A673 (cell line): ENCODE measurements around the gene ATP11C. TPM values are rescaled to one million over a fixed set of nuclear protein-coding genes. Genes with fewer than 3 reads are reported as not detected.

Experiments
- BruUV-seq: library from RNA; stranded (reverse); fragments of 400-500 nt; replicated peaks from 2 replicates; lab custom pipeline; 2021; lab: Mats Ljungman, UMichigan
- CTCF ChIA-PET: fragments of 300-600 bp; sonication (Branson Sonifier 250); formaldehyde crosslinking; loops from one replicate; lab custom pipeline; 2022; ENCODE audit warnings: antibody characterized with exemption; lab: Charles Lee
- POLR2A ChIA-PET: fragments of 300-600 bp; sonication (Branson Sonifier 250); formaldehyde crosslinking; loops from one replicate; lab custom pipeline; 2022; ENCODE audit warnings: antibody characterized with exemption; ENCODE audit not compliant: low non-redundant PET; lab: Charles Lee
- DNase-seq: peaks from one replicate; pipeline ENCODE4 v3.0.0-alpha.2; 2015; ENCODE audit warnings: low spot score
- H3K27ac ChIP-seq: fragments of 200-600 bp; sonication (generic); 2 replicates; pipeline ENCODE4 v1.5.1; 2016; ENCODE audit warnings: mixed run types, low read depth, mild to moderate bottlenecking, mixed read lengths, antibody characterized with exemption, low read length; ENCODE audit not compliant: poor library complexity, severe bottlenecking
- H3K27me3 ChIP-seq: fragments of 200-600 bp; sonication (generic); replicated peaks from 2 replicates; pipeline ENCODE4 v1.6.1; 2017; ENCODE audit warnings: mixed run types, low read depth, mild to moderate bottlenecking, mixed read lengths, antibody characterized with exemption, low read length; ENCODE audit not compliant: insufficient read depth, poor library complexity
- H3K36me3 ChIP-seq: fragments of 200-600 bp; sonication (generic); 2 replicates; pipeline ENCODE4 v1.6.1; 2016; ENCODE audit warnings: mixed run types, mild to moderate bottlenecking, mixed read lengths, antibody characterized with exemption, low read length; ENCODE audit not compliant: insufficient read depth, poor library complexity, severe bottlenecking
- H3K4me1 ChIP-seq: fragments of 200-600 bp; sonication (generic); 2 replicates; pipeline ENCODE4 v1.6.1; 2017; ENCODE audit warnings: mixed run types, mild to moderate bottlenecking, mixed read lengths, antibody characterized with exemption, low read length; ENCODE audit not compliant: insufficient read depth, poor library complexity, severe bottlenecking
- H3K4me3 ChIP-seq: fragments of 200-600 bp; sonication (generic); 2 replicates; pipeline ENCODE4 v1.5.1; 2016; ENCODE audit warnings: low read depth, mixed run types, mild to moderate bottlenecking, mixed read lengths, low read length; ENCODE audit not compliant: poor library complexity, severe bottlenecking
- H3K9me3 ChIP-seq: fragments of 200-600 bp; sonication (generic); 2 replicates; pipeline ENCODE4 v1.6.1; 2016; ENCODE audit warnings: mixed run types, low read depth, mild to moderate bottlenecking, mixed read lengths, antibody characterized with exemption, low read length; ENCODE audit not compliant: poor library complexity, severe bottlenecking
- EZH2 ChIP-seq: fragments of 200-600 bp; sonication (generic); IDR thresholded peaks from 2 replicates; pipeline ENCODE4 v1.6.1; 2017; ENCODE audit warnings: borderline replicate concordance, low read depth, mild to moderate bottlenecking, mixed read lengths, antibody characterized with exemption, low read length; ENCODE audit not compliant: poor library complexity, severe bottlenecking
- intact Hi-C: fragments of 100-400 bp; cut with micrococcal nuclease; formaldehyde crosslinking; loops from one replicate; pipeline ENCODE4 v1.10.0; 2022; ENCODE audit not compliant: unreplicated experiment
- total RNA-seq: library from RNA; stranded (reverse); gene quantifications from 2 replicates; pipeline ENCODE4 v1.2.3, GENCODE V29; 2021
- TF ChIP-seq, protein P1 (sequence below): fragments of 300-800, 200-600 bp; sonication (generic); conservative IDR thresholded peaks from 2 replicates; pipeline ENCODE4 v1.5.1; 2017; ENCODE audit warnings: low read depth, mild to moderate bottlenecking, antibody characterized with exemption, low read length, moderate library complexity, mixed read lengths

ATP11C gene
- total RNA-seq, 1 experiment from 2014 or later: 93.1 TPM

GRCh38 chrX:139759637-139760036 lies 173.2 kb downstream of the ATP11C start:
- BruUV-seq: no TSS peak
- no peak overlapping the region for H3K4me3 ChIP-seq
- peak; percentile 68 for DNase-seq
- ChIA-PET POLR2A (no interaction called here), CTCF (no interaction called here)
- H3K36me3 ChIP-seq: peaks cover 9% of the 10 kb centered on the region
- TF ChIP-seq, protein P1, sequence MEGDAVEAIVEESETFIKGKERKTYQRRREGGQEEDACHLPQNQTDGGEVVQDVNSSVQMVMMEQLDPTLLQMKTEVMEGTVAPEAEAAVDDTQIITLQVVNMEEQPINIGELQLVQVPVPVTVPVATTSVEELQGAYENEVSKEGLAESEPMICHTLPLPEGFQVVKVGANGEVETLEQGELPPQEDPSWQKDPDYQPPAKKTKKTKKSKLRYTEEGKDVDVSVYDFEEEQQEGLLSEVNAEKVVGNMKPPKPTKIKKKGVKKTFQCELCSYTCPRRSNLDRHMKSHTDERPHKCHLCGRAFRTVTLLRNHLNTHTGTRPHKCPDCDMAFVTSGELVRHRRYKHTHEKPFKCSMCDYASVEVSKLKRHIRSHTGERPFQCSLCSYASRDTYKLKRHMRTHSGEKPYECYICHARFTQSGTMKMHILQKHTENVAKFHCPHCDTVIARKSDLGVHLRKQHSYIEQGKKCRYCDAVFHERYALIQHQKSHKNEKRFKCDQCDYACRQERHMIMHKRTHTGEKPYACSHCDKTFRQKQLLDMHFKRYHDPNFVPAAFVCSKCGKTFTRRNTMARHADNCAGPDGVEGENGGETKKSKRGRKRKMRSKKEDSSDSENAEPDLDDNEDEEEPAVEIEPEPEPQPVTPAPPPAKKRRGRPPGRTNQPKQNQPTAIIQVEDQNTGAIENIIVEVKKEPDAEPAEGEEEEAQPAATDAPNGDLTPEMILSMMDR: peak; percentile 74
- TF ChIP-seq EZH2: no peak
- intact Hi-C loops: loop anchor here (1.0 to 5.0 kb wide), 2 partner anchors 211 to 1002 kb away; no protein-coding TSS in a partner anchor
- H3K9me3 ChIP-seq: peaks cover 11% of the 10 kb centered on the region
- H3K27ac ChIP-seq: peak overlapping the region; percentile 41
- H3K4me1 ChIP-seq: peaks cover 11% of the 10 kb centered on the region
- H3K27me3 ChIP-seq: no peaks in the 10 kb centered on the region

DNA sequence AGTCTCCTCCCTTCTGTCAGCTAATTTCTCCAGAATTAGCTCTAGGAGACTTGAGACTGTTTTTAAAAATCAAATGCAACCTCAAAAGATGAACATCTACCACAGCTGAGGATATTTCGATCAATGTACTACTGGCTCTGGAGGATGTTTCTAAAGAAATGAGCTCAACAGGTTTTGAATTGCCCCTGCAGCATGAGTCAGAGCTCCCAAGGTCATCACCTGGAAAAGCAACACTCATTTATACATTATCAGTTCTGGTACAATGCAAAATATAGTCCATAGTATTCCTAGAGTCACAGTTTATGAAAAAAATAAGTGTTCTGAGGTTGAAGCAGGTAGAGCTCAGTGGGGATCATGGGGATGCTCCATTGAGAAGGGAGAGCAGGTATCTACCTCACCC lies 174.0 kb downstream of the ATP11C start:
- Histone ChIP-seq H3K4me3 (no peak overlapping the region), H3K4me1 (peaks cover 11% of the 10 kb centered on the region), H3K27ac (peak overlapping the region; percentile 29), H3K27me3 (no peaks in the 10 kb centered on the region), H3K9me3 (peaks cover 18% of the 10 kb centered on the region), H3K36me3 (peaks cover 9% of the 10 kb centered on the region)
- no peak for TF ChIP-seq EZH2
- TF ChIP-seq, protein P1: no peak
- no TSS peak for BruUV-seq
- intact Hi-C loops: loop anchor here (1.0 to 5.0 kb wide), 2 partner anchors 211 to 1002 kb away; no protein-coding TSS in a partner anchor
- CTCF ChIA-PET: interaction anchor here (0.6 to 0.8 kb wide), 2 partner anchors 174 to 1001 kb away, joined by 3 read pairs; no protein-coding TSS in a partner anchor
- POLR2A ChIA-PET: no interaction called here
- DNase-seq: no peak

- peaks cover 9% of the 10 kb centered on the region for H3K36me3 ChIP-seq
- H3K4me3 ChIP-seq: no peak overlapping the region
- ChIA-PET CTCF (interaction anchor here (0.6 kb wide), 1 partner anchor 1001 kb away, joined by 3 read pairs; no protein-coding TSS in a partner anchor), POLR2A (no interaction called here)
- no TSS peak for BruUV-seq
- intact Hi-C loops: loop anchor here (5.0 kb wide), 1 partner anchor 1001 kb away; no protein-coding TSS in a partner anchor
- TF ChIP-seq EZH2: no peak
- H3K27ac ChIP-seq: peak overlapping the region; percentile 29
- H3K9me3 ChIP-seq: peaks cover 18% of the 10 kb centered on the region
- no peaks in the 10 kb centered on the region for H3K27me3 ChIP-seq
- no peak for DNase-seq
- peaks cover 11% of the 10 kb centered on the region for H3K4me1 ChIP-seq
Measured at GRCh38 chrX:139758250-139758649, 174.6 kb downstream of the ATP11C start.
